ENCODE data around the gene PTEN. TPM values are rescaled to one million over a fixed set of nuclear protein-coding genes. Genes with fewer than 3 reads are reported as not detected.

Gene PTEN
- total and polyA plus RNA-seq, 4 donors: 29.4 to 334 (median 64.1) TPM

GRCh38 chr10:87974769-87975168 lies 111.3 kb downstream of the PTEN start:
- WGBS, 2 donors: 88 to 98% methylated on average over 1 of the region's 1 CpG

DNA sequence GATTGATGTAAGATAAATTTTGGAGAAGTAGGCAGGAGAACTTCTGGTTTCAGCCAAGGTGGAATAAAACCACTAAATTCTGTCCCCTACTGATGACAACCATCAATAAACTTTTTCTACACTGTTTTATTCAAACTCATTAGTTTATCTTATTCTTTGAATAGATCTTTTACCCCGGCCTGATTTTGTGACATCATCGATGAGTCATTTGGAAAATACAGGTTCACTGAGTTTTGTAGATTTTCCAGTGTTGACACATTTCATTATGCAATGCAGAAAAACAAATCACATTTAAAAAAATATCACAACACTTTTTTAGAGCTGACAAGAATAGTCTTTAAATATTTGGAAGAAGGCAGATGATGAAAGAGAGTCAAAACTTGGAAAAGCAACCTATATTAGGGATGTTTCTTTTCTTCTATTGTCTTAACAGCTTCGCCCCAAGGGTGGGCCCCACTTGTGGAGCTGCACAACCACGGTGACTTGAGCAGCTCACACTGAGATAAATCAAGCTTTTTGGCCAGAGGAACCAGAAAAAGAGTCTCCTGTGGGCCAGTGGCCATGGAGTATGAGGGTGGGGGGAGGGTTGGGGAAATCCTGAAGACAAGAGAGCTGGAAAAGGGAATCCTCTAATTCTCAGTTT lies 112.8 kb downstream of the PTEN start:
- Histone ChIP-seq H3K27me3 (ENCODE audit: control insufficient read depth in 3 of 3, insufficient read depth in 3 of 3, low read length in 2 of 3) (no peaks in the 10 kb centered on the region), H3K9me3 (ENCODE audit: control insufficient read depth in 4 of 4, insufficient read depth in 3 of 4, low read length in 3 of 4) (no peaks in the 10 kb centered on the region), H3K4me1 (ENCODE audit: control insufficient read depth in 5 of 5, insufficient read depth in 5 of 5, low read length in 5 of 5) (peaks cover 0 to 3% (median 0%) of the 10 kb centered on the region in 5 donors), H3K27ac (ENCODE audit: low read depth in 1 of 2, low read length in 1 of 2) (no peak overlapping the region), H3K9ac (ENCODE audit: insufficient read depth in 1 of 2, low read length in 2 of 2) (no peak overlapping the region), H3K4me3 (no peak overlapping the region), H3K36me3 (ENCODE audit: control insufficient read depth in 4 of 4, insufficient read depth in 4 of 4, low read length in 4 of 4) (no peaks in the 10 kb centered on the region)
- DNase-seq: no peak
- WGBS, 2 donors: 70 to 72% methylated on average over 4 of the region's 4 CpGs
- TF ChIP-seq, protein P1, sequence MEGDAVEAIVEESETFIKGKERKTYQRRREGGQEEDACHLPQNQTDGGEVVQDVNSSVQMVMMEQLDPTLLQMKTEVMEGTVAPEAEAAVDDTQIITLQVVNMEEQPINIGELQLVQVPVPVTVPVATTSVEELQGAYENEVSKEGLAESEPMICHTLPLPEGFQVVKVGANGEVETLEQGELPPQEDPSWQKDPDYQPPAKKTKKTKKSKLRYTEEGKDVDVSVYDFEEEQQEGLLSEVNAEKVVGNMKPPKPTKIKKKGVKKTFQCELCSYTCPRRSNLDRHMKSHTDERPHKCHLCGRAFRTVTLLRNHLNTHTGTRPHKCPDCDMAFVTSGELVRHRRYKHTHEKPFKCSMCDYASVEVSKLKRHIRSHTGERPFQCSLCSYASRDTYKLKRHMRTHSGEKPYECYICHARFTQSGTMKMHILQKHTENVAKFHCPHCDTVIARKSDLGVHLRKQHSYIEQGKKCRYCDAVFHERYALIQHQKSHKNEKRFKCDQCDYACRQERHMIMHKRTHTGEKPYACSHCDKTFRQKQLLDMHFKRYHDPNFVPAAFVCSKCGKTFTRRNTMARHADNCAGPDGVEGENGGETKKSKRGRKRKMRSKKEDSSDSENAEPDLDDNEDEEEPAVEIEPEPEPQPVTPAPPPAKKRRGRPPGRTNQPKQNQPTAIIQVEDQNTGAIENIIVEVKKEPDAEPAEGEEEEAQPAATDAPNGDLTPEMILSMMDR (IDR thresholded peaks at IDR 0.05; ENCODE audit: control extremely low read depth, extremely low read depth): no peak
- ATAC-seq (ENCODE audit: insufficient read depth, low FRiP score): no peak

More at GRCh38 chr10:87974769-87975168, 111.3 kb downstream of the PTEN start:
- H3K4me1 ChIP-seq (ENCODE audit: control insufficient read depth in 5 of 5, insufficient read depth in 5 of 5, low read length in 5 of 5): peaks cover 0 to 3% (median 0%) of the 10 kb centered on the region in 5 donors
- H3K27me3 ChIP-seq (ENCODE audit: control insufficient read depth in 3 of 3, insufficient read depth in 3 of 3, low read length in 2 of 3): no peaks in the 10 kb centered on the region
- TF ChIP-seq, protein P1 (IDR thresholded peaks at IDR 0.05; ENCODE audit: control extremely low read depth, extremely low read depth): no peak
- ATAC-seq (ENCODE audit: insufficient read depth, low FRiP score) (no peak), DNase-seq (no peak)
- H3K4me3 ChIP-seq: no peak overlapping the region
- H3K9ac ChIP-seq (ENCODE audit: insufficient read depth in 1 of 2, low read length in 2 of 2): no peak overlapping the region
- H3K27ac ChIP-seq (ENCODE audit: low read depth in 1 of 2, low read length in 1 of 2): no peak overlapping the region
- no peaks in the 10 kb centered on the region for H3K9me3 ChIP-seq (ENCODE audit: control insufficient read depth in 4 of 4, insufficient read depth in 3 of 4, low read length in 3 of 4)
- no peaks in the 10 kb centered on the region for H3K36me3 ChIP-seq (ENCODE audit: control insufficient read depth in 4 of 4, insufficient read depth in 4 of 4, low read length in 4 of 4)

DNA sequence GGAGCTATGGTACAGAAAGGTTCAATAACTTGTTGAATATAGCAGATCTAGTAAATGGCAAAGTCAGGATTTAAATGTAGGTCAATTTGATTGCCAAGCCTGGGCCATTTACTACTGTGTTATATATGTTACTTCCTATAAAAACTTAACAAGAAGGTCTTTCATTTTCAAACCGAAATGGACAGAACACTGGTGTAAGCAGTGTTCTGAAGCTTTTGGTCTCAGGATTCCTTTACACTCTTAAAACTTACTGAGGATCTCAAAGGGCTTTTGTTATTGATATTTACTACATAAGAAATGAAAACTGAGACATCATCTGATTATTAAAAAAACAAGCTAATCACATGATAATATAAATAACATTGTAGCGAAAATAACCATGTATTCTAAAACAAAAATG lies 114.7 kb downstream of the PTEN start:
- WGBS, 2 donors: 89 to 93% methylated on average over 2 of the region's 2 CpGs
- Histone ChIP-seq H3K9ac (ENCODE audit: insufficient read depth in 1 of 2, low read length in 2 of 2) (no peak overlapping the region), H3K36me3 (ENCODE audit: control insufficient read depth in 4 of 4, insufficient read depth in 4 of 4, low read length in 4 of 4) (no peaks in the 10 kb centered on the region), H3K4me3 (no peak overlapping the region), H3K27me3 (ENCODE audit: control insufficient read depth in 3 of 3, insufficient read depth in 3 of 3, low read length in 2 of 3) (no peaks in the 10 kb centered on the region), H3K9me3 (ENCODE audit: control insufficient read depth in 4 of 4, insufficient read depth in 3 of 4, low read length in 3 of 4) (no peaks in the 10 kb centered on the region), H3K4me1 (ENCODE audit: control insufficient read depth in 5 of 5, insufficient read depth in 5 of 5, low read length in 5 of 5) (no peaks in the 10 kb centered on the region), H3K27ac (ENCODE audit: low read depth in 1 of 2, low read length in 1 of 2) (no peak overlapping the region)
- ATAC-seq (ENCODE audit: insufficient read depth, low FRiP score) (no peak), DNase-seq (no peak)
- TF ChIP-seq, protein P1 (IDR thresholded peaks at IDR 0.05; ENCODE audit: control extremely low read depth, extremely low read depth): no peak

- ATAC-seq (ENCODE audit: insufficient read depth, low FRiP score) (no peak), DNase-seq (no peak)
- H3K27ac ChIP-seq (ENCODE audit: low read depth in 1 of 2, low read length in 1 of 2): no peak overlapping the region
- H3K27me3 ChIP-seq (ENCODE audit: control insufficient read depth in 3 of 3, insufficient read depth in 3 of 3, low read length in 2 of 3): no peaks in the 10 kb centered on the region
- TF ChIP-seq, protein P1 (IDR thresholded peaks at IDR 0.05; ENCODE audit: control extremely low read depth, extremely low read depth): no peak
- H3K36me3 ChIP-seq (ENCODE audit: control insufficient read depth in 4 of 4, insufficient read depth in 4 of 4, low read length in 4 of 4): no peaks in the 10 kb centered on the region
- H3K9ac ChIP-seq (ENCODE audit: insufficient read depth in 1 of 2, low read length in 2 of 2): no peak overlapping the region
- H3K9me3 ChIP-seq (ENCODE audit: control insufficient read depth in 4 of 4, insufficient read depth in 3 of 4, low read length in 3 of 4): no peaks in the 10 kb centered on the region
- H3K4me3 ChIP-seq: no peak overlapping the region
- H3K4me1 ChIP-seq (ENCODE audit: control insufficient read depth in 5 of 5, insufficient read depth in 5 of 5, low read length in 5 of 5): no peaks in the 10 kb centered on the region
- WGBS, 2 donors: 95 to 99% methylated on average over 2 of the region's 2 CpGs
Measured at GRCh38 chr10:87979847-87980246, 116.4 kb downstream of the PTEN start.

All from lung (tissue), 12 donors.